ENCODE measurements around the gene TACR1.

The TACR1 gene

DNA sequence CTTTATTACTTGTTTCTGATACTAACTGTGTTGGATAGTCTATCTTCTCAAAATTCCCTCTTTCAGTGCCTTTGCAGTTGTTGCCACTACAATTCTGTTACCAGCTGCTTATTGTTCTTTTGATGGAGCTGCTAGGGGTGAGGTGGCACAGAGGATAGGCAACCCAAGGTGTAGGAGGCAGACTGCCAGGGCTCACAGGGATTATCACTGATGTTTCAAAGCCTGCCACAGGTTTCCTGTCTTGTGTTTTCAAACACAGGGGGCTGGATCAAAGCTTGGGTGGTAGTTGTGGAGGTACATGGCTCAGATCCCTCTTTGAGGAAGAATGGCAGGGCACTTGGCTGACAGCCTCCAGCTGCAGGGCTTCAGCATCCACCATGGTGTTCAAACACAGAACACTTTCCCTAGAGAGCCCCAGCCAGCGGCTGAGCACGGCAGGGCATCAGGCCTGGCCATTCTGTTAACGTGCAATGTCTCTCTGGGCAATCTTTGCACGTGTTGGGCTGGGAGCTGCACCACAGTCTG is 153.7 kb downstream of the TACR1 start:
- POLR2A ChIA-PET = no interaction called here

GRCh38 chr2:75044291-75044690 is 155.0 kb downstream of the TACR1 start:
- ChIA-PET CTCF (interaction anchor here (0.9 to 2.8 kb wide), 6 partner anchors 10 to 565 kb away, joined by 3 to 19 read pairs (median 4); no protein-coding TSS in a partner anchor), POLR2A (no interaction called here)
- no peak for DNase-seq (ENCODE audit: extremely low spot score)
- TF ChIP-seq, protein P1, sequence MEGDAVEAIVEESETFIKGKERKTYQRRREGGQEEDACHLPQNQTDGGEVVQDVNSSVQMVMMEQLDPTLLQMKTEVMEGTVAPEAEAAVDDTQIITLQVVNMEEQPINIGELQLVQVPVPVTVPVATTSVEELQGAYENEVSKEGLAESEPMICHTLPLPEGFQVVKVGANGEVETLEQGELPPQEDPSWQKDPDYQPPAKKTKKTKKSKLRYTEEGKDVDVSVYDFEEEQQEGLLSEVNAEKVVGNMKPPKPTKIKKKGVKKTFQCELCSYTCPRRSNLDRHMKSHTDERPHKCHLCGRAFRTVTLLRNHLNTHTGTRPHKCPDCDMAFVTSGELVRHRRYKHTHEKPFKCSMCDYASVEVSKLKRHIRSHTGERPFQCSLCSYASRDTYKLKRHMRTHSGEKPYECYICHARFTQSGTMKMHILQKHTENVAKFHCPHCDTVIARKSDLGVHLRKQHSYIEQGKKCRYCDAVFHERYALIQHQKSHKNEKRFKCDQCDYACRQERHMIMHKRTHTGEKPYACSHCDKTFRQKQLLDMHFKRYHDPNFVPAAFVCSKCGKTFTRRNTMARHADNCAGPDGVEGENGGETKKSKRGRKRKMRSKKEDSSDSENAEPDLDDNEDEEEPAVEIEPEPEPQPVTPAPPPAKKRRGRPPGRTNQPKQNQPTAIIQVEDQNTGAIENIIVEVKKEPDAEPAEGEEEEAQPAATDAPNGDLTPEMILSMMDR (IDR thresholded peaks at IDR 0.05; ENCODE audit: control extremely low read depth, extremely low read depth, low read depth, missing control alignments) = no peak

More for the DNA sequence above, 153.7 kb downstream of the TACR1 start:
- TF ChIP-seq, protein P1 (IDR thresholded peaks at IDR 0.05; ENCODE audit: control extremely low read depth, extremely low read depth, low read depth, missing control alignments) = no peak
- CTCF ChIA-PET = interaction anchor here (0.8 to 3.0 kb wide), 7 partner anchors 9 to 563 kb away, joined by 3 to 19 read pairs (median 4); no protein-coding TSS in a partner anchor
- no peak for DNase-seq (ENCODE audit: extremely low spot score)

DNA sequence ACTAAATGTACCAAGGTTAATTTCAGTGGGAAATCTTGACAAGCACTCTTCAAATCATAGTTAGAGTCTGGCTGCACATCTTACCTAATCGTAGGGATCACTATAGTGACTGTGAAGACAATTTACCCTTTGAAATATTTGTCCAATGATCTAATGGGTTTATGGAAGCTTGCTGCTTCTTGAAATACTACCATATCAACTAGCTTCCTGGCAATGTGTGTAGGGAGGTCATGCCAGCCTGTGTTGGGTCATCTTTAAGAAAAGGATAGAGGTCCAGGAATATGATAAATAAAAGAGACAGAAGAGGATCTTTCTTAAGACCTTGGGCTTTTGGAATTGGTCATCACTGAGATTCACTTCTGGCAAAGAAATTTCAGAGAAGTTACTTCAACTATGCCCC is 156.5 kb downstream of the TACR1 start:
- POLR2A ChIA-PET = no interaction called here
- CTCF ChIA-PET = interaction anchor here (0.8 to 2.0 kb wide), 4 partner anchors 8 to 586 kb away, joined by 3 to 6 read pairs (median 4); no protein-coding TSS in a partner anchor
- TF ChIP-seq, protein P1 (IDR thresholded peaks at IDR 0.05; ENCODE audit: control extremely low read depth, extremely low read depth, low read depth, missing control alignments) = no peak
- no peak for DNase-seq (ENCODE audit: extremely low spot score)

DNA sequence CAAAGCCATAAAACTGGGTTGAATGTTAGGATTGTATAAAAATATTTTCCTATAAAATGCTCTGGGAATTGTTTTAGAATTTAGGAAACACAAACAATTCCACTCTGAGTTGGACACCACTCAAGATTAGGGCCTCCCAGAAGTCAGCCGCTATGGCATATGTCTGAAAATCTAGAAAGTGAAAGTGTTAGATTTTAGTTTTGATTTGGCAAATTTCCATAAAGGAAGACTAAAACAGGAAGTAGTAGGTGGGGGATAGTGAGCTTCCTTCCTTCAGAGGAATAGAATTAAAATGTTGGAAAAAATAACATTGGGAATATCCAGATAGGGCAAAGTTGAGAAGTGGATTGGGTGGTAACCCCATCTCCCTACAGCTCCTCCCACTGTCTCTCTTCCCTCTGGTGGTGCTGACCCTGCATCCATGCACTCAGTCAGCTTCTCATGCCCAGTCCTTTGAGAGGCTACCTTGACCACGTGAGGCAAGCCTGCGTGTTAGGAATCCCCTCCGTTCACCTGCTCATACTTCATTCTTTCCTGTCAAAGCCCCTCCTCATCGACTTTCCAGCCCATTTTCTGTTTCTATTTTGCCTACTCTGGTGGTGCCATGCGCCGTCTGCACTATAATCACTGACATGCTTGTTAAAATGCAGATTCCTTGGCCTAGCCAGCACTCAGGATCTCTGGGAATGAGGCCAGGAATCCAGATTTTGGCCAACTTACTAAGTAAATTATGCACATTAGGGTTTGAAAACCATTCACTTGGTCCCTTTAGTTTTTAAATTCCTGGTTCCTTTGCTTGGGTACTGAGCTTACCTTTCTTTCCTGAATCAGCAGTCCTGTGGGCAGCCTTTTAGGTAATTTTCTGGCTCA is 157.4 kb downstream of the TACR1 start:
- POLR2A ChIA-PET = no interaction called here
- TF ChIP-seq, protein P1 (IDR thresholded peaks at IDR 0.05; ENCODE audit: control extremely low read depth, extremely low read depth, low read depth, missing control alignments) = no peak
- no peak for DNase-seq (ENCODE audit: extremely low spot score)
- CTCF ChIA-PET = interaction anchor here (1.3 to 2.5 kb wide), 5 partner anchors 9 to 24 kb away, joined by 3 to 10 read pairs (median 5); no protein-coding TSS in a partner anchor

GRCh38 chr2:75041226-75041625 is 158.1 kb downstream of the TACR1 start:
- TF ChIP-seq, protein P1 (IDR thresholded peaks at IDR 0.05; ENCODE audit: control extremely low read depth, extremely low read depth, low read depth, missing control alignments) = no peak
- no peak for DNase-seq (ENCODE audit: extremely low spot score)
- CTCF ChIA-PET = interaction anchor here (1.3 to 2.5 kb wide), 4 partner anchors 10 to 25 kb away, joined by 3 to 10 read pairs (median 4); no protein-coding TSS in a partner anchor
- POLR2A ChIA-PET = no interaction called here

DNA sequence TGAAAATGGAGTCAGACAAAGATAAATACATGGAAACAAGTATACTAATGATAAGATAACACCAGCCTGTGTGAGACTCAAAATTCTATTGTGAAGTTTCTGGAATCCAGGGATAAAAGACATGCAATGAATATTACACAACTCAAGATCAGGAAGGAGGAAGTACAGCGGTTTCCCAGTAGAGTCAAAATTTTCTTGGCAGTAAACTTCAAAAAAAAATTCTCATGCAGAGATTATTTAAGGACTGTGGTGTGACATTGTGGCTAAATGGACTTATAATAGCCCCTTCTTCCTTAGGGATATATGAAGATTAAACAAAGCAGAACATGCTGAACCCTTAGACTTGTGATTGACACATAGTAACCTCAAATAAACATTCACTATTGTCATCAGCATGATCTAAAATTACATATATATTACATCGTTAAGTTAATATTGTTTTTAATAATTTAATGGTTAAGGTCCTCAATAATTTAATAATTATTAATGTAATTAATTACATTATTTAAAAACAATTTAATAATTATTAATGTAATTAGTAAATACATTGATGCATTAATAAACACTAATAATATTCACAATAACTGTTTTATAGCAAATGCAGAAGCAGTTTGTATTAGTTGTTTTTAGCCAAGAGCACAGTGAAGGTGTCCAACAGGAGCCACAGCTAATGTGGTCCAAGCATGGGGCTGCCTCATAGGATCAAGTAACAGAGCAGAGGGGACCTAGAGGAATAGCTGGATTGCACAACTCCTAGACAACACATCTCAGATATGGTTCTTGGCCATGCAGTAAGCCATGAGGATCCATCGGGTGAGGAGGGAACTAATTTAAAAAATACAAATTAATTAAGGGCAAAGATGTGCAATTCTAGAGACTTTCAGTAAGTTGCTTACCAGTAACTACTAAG is 163.6 kb downstream of the TACR1 start:
- ChIA-PET CTCF (interaction anchor here (0.6 to 1.0 kb wide), 2 partner anchors 30 to 347 kb away, joined by 3 to 4 read pairs; no protein-coding TSS in a partner anchor), POLR2A (no interaction called here)
- DNase-seq (ENCODE audit: extremely low spot score) = no peak
- TF ChIP-seq, protein P1 (IDR thresholded peaks at IDR 0.05; ENCODE audit: control extremely low read depth, extremely low read depth, low read depth, missing control alignments) = no peak

All from GM10248 (cell line).